Skeletal muscle tissue (tissue), 4 donors: ENCODE data around the gene MYEF2. TPM values are rescaled to one million over a fixed set of nuclear protein-coding genes. Genes with fewer than 3 reads are reported as not detected.

Source experiments
- H3K27ac ChIP-seq: one replicate; pipeline ENCODE4 v1.7.0; 2013; ENCODE audit warnings: mild to moderate bottlenecking, low read depth, low read length, inconsistent platforms
- H3K27me3 ChIP-seq, 3 donors: one replicate each; pipeline ENCODE4 v1.7.0; 2013; ENCODE audit warnings: low read length in 3 of 3; ENCODE audit not compliant: control insufficient read depth in 3 of 3, insufficient read depth in 3 of 3
- H3K36me3 ChIP-seq, 3 donors: one replicate each; pipeline ENCODE4 v1.7.0; 2013; ENCODE audit warnings: low read length in 3 of 3; ENCODE audit not compliant: control insufficient read depth in 3 of 3, insufficient read depth in 3 of 3
- H3K4me1 ChIP-seq, 3 donors: one replicate each; pipeline ENCODE4 v1.7.0; 2013; ENCODE audit warnings: low read length in 3 of 3, mild to moderate bottlenecking in 3 of 3; ENCODE audit not compliant: control insufficient read depth in 3 of 3, insufficient read depth in 3 of 3
- H3K4me3 ChIP-seq, 3 donors: one replicate each; pipeline ENCODE4 v1.7.0; 2013; ENCODE audit warnings: low read length in 3 of 3
- H3K9ac ChIP-seq, 3 donors: one replicate each; pipeline ENCODE4 v1.7.0; 2013; ENCODE audit warnings: low read length in 3 of 3, mild to moderate bottlenecking in 3 of 3, moderate library complexity in 2 of 3, low read depth in 1 of 3
- H3K9me3 ChIP-seq, 3 donors: one replicate each; pipeline ENCODE4 v1.7.0; 2013; ENCODE audit warnings: low read length in 3 of 3; ENCODE audit not compliant: control insufficient read depth in 3 of 3
- total RNA-seq: library from RNA; depleted of rRNA; stranded (reverse); fragments of >200 nt; gene quantifications from one replicate; pipeline ENCODE4 v1.2.3, GENCODE V29; 2014
- donor health status: Osteomylitis.

The MYEF2 gene
- total RNA-seq, 1 donor from 2014 or later, result 3.7 TPM

DNA sequence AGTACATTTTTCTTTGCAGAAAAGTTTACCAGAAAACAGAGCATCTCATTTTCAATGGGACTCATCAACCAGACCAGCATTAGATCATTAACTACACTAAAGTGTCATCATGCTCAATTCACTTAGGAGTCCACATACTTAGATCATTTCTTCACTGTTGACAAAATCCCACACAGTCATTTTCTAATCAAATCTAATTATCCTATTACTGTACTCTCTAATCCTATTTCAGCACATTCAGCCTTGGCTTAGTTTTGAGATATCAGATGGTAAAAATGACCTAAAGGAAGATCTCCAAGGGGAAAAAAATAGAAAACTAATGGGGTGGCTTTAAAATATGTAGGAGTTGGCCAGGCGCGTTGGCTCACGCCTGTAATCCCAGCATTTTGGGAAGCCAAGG, 8.2 kb upstream of the MYEF2 start:
- Histone ChIP-seq H3K4me1 (no peaks in the 10 kb centered on the region), H3K9ac (no peak overlapping the region), H3K27me3 (peaks cover 0 to under 1% (median 0%) of the 10 kb centered on the region in 3 donors), H3K36me3 (no peaks in the 10 kb centered on the region), H3K9me3 (no peaks in the 10 kb centered on the region), H3K27ac (no peak overlapping the region), H3K4me3 (no peak overlapping the region)

DNA sequence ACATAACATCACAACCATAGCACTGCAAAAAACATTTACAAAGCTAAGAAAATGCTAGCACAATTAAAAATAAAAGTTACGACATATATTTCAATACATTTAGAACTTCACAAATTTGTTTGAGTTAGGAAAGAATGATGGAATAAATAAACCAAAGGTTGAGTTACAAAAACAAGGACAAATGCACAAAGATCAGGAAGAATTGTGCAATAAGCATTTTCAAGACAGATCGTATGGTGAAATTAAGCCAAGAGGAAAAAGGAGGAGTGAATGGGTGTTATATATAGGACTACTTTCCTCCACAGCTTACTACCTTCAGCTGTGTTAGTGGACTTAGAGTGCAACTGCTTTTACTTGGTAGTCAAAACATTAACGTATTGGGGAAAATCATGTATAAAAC, 7.4 kb upstream of the MYEF2 start:
- no peak overlapping the region for H3K27ac ChIP-seq
- H3K9ac ChIP-seq, result no peak overlapping the region
- no peaks in the 10 kb centered on the region for H3K4me1 ChIP-seq
- H3K27me3 ChIP-seq, result no peaks in the 10 kb centered on the region
- no peaks in the 10 kb centered on the region for H3K9me3 ChIP-seq
- no peaks in the 10 kb centered on the region for H3K36me3 ChIP-seq
- no peak overlapping the region for H3K4me3 ChIP-seq

DNA sequence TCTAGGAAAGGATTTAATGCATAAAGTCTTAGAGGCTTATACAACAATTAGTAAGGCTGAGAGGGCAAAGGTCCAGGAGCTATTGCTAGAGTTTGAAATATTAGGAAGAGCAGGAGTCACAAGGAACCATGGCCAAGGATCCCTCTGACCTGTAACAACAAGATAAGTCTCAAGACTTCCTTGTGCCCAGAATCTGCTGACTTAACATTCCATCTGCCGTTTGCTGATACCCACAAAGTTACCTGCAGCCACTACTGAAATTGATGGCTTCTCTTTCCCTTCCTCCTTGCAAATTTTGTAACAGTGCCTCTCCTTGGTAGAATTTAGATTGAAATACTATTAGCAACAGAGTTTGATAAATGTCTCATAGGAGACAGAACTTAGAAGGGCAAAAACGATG, 4.7 kb upstream of the MYEF2 start:
- Histone ChIP-seq H3K27me3 (peaks cover 0 to 7% (median 0%) of the 10 kb centered on the region in 3 donors), H3K9ac (no peak overlapping the region), H3K36me3 (no peaks in the 10 kb centered on the region), H3K27ac (no peak overlapping the region), H3K4me3 (no peak overlapping the region), H3K4me1 (no peaks in the 10 kb centered on the region), H3K9me3 (no peaks in the 10 kb centered on the region)

DNA sequence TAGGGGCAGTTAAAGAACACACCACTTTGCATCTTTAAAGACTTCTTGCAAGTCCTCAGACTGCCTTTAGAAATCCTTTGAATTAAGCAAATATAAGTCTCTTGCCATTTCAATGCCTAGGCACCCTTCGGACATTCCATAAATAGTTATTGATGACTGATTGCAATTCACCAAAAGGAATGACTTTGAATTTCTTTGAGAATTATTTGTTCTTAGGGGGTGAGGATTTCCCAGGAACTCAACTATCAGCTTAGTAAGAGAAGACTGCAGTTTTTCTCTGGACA, 495 bp upstream of the MYEF2 start:
- no peaks in the 10 kb centered on the region for H3K36me3 ChIP-seq
- H3K9ac ChIP-seq, result no peak overlapping the region
- H3K4me1 ChIP-seq, result peaks cover 0 to 2% (median 2%) of the 10 kb centered on the region in 3 donors
- no peak overlapping the region for H3K27ac ChIP-seq
- no peaks in the 10 kb centered on the region for H3K9me3 ChIP-seq
- H3K4me3 ChIP-seq, result peak overlapping the region in 2 of 3 donors; percentile 18 to 54
- peaks cover 3 to 10% (median 6%) of the 10 kb centered on the region in 3 donors for H3K27me3 ChIP-seq

DNA sequence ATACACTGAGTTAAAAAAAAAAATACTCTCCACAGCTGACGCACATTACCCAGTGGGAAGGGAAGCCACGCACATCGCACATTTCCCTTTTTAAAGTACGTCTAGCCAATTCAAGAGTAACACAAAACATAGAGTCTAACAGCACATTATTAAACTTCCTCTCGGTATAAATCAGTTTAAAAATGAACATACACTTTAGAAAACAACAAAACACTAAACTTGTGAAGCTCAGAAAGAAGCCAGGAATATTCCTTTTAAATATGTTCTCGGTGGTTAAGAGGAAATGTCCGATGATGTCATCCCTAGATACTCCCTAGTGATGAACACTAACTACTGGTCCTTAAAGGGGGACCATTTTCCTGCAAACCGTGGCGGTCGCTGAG, 721 bp downstream of the MYEF2 start:
- Histone ChIP-seq H3K36me3 (no peaks in the 10 kb centered on the region), H3K4me1 (peaks cover 0 to 2% (median 2%) of the 10 kb centered on the region in 3 donors), H3K9me3 (no peaks in the 10 kb centered on the region), H3K9ac (peak overlapping the region in 2 of 3 donors; percentile 1 to 62), H3K27ac (no peak overlapping the region), H3K4me3 (peak overlapping the region; percentile 51 to 59 (median 54)), H3K27me3 (peaks cover 6 to 10% (median 6%) of the 10 kb centered on the region in 3 donors)

DNA sequence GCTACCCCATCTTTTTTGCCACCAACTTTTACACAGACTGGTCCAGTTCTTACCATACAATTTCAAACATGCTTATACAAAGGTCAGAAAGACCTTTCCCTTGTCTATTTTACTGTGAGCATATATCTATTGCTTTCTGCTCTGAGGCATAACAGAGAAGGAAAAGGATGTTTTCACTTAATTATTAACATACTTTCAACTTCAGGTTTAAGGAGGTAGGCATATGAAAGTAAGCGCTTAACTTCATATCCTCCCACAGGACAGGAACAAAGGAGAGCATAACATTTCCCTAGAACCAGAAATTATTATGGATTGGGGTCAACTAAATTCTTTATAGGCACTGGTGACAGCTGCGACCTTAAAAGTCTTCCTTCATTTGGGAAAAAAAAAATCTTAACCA, 1.1 kb downstream of the MYEF2 start:
- no peaks in the 10 kb centered on the region for H3K9me3 ChIP-seq
- no peak overlapping the region for H3K9ac ChIP-seq
- peaks cover 0 to 2% (median 2%) of the 10 kb centered on the region in 3 donors for H3K4me1 ChIP-seq
- H3K4me3 ChIP-seq, result peak overlapping the region in 2 of 3 donors; percentile 54 to 59
- peaks cover 6 to 10% (median 6%) of the 10 kb centered on the region in 3 donors for H3K27me3 ChIP-seq
- H3K27ac ChIP-seq, result no peak overlapping the region
- no peaks in the 10 kb centered on the region for H3K36me3 ChIP-seq

DNA sequence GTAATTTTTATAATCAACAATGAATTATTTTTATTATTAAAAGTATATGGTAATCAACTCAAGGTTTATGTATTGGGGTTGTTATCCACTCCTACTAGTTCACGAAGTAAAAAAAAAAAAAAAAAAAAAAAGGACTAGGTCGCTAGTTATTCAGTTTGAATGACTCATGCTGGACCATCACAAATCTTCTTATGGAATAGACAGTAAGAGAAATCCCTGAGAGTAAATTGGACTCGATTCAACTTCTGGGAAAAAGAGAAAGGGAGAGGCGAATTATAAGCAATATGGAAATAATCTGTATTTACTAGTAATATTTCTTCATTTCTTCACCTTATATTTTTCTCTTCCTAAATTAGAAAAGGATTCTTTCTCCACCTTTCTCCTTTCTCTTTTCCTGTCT, 2.0 kb downstream of the MYEF2 start:
- Histone ChIP-seq H3K4me3 (no peak overlapping the region), H3K4me1 (peaks cover 0 to 2% (median 2%) of the 10 kb centered on the region in 3 donors), H3K36me3 (no peaks in the 10 kb centered on the region), H3K27me3 (peaks cover 6 to 10% (median 6%) of the 10 kb centered on the region in 3 donors), H3K27ac (no peak overlapping the region), H3K9ac (no peak overlapping the region), H3K9me3 (no peaks in the 10 kb centered on the region)

DNA sequence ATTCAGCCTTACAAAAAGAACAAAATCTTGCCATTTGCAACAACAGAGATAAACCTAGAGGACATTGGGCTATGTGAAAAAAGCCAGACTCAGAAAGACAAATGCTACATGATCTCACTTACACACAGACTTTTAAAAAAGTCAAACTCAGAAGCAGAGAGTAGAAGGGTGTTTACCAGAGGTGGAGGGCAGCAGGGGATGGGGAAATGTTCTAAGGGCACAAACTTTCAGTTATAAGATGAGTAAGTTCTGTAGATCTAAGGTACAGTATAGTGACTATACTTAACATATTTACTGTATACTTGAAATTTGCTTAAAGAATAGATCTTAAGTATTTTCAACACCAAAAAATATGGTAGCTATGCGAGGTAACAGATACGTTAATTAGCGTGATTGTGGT, 3.0 kb downstream of the MYEF2 start:
- H3K27ac ChIP-seq, result no peak overlapping the region
- H3K9ac ChIP-seq, result no peak overlapping the region
- H3K9me3 ChIP-seq, result no peaks in the 10 kb centered on the region

DNA sequence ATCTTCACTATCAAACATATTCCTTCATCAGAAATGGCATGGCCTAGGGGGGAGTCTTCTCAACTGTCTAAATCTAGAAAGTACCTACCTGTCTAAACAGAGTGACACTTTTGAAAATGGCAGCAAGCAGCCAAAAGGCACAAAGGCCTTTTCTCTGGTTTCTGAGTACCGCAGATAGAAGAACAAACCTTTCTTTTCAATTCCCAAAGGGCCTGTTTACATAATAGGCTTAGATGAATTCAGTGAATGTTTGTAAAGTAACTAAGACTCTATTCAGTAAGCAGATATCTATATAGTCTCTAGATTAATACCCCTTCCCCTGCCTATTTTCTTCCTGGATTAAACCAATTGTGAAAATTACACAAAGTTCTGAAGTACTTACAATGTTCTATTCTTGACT, 7.1 kb downstream of the MYEF2 start:
- Histone ChIP-seq H3K36me3 (no peaks in the 10 kb centered on the region), H3K4me1 (no peaks in the 10 kb centered on the region), H3K9me3 (no peaks in the 10 kb centered on the region), H3K27me3 (peaks cover 0 to 2% (median 0%) of the 10 kb centered on the region in 3 donors), H3K4me3 (no peak overlapping the region), H3K9ac (no peak overlapping the region), H3K27ac (no peak overlapping the region)

More for the DNA sequence above, 3.0 kb downstream of the MYEF2 start:
- Histone ChIP-seq H3K4me3 (no peak overlapping the region), H3K4me1 (peaks cover 0 to 2% (median 2%) of the 10 kb centered on the region in 3 donors), H3K36me3 (no peaks in the 10 kb centered on the region), H3K27me3 (peaks cover 6 to 8% (median 6%) of the 10 kb centered on the region in 3 donors)

DNA sequence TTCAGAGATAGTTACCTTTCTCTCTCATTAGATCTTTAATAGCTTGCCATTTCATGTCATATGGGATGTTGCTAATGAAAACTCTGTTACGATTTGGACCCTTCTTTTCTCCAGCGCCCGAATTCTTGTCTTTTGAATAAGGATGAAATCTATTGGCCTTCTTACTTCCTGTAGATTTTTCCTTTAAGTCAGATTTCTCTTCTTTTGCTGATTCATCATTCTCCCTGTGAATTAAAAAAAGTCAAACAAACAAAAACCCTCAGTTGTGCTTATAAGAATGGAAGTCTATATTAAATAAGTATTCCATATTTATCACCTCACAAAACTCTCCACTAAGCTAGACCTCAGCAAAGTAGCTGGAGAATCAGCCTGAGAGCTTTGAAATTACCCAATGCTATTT, 9.5 kb downstream of the MYEF2 start:
- Histone ChIP-seq H3K4me3 (no peak overlapping the region), H3K4me1 (no peaks in the 10 kb centered on the region), H3K27me3 (peaks cover 0 to 2% (median 0%) of the 10 kb centered on the region in 3 donors), H3K36me3 (no peaks in the 10 kb centered on the region), H3K9me3 (no peaks in the 10 kb centered on the region), H3K9ac (no peak overlapping the region), H3K27ac (no peak overlapping the region)

DNA sequence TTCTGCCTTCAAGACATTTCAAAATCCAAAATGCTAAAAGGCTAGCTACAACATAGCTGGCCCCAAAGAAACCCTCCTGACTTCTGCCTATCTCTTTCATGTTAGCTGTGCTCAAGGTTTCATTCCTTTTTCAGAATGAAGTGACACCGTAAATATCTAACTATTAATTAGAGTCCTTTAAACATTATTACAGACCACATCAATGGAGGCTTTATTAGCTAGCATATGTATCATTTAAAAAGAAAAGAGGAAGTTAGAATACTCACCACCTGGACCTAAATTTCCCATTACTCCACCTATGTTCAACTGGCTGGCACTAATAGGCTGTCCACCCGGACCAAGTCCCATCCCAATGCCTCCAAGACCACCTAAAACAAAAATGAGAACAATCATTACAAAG, 24.6 kb downstream of the MYEF2 start:
- no peaks in the 10 kb centered on the region for H3K9me3 ChIP-seq
- H3K9ac ChIP-seq, result no peak overlapping the region
- H3K27me3 ChIP-seq, result no peaks in the 10 kb centered on the region
- no peaks in the 10 kb centered on the region for H3K4me1 ChIP-seq
- no peaks in the 10 kb centered on the region for H3K36me3 ChIP-seq
- H3K4me3 ChIP-seq, result no peak overlapping the region
- H3K27ac ChIP-seq, result no peak overlapping the region
